Occipital lobe (tissue), 2 donors: ENCODE results near the gene FRMD8. TPM values are rescaled to one million over a fixed set of nuclear protein-coding genes. Genes with fewer than 3 reads are reported as not detected.
"Not testable (repeated sequence)": the region's sequence is repeated elsewhere in the genome, so short reads cannot be mapped to it uniquely, and the experiment has no call there.

Experiments used
- DNase-seq: peaks from one replicate; lab custom pipeline; 2025; lab: John Stamatoyannopoulos, UW
- total RNA-seq: library from RNA; depleted of rRNA; stranded (reverse); fragments of >200 nt; gene quantifications from one replicate; pipeline ENCODE4 v1.2.3, GENCODE V29; 2014

FRMD8 gene
- total RNA-seq, 1 donor from 2014 or later: 9.2 TPM

DNA sequence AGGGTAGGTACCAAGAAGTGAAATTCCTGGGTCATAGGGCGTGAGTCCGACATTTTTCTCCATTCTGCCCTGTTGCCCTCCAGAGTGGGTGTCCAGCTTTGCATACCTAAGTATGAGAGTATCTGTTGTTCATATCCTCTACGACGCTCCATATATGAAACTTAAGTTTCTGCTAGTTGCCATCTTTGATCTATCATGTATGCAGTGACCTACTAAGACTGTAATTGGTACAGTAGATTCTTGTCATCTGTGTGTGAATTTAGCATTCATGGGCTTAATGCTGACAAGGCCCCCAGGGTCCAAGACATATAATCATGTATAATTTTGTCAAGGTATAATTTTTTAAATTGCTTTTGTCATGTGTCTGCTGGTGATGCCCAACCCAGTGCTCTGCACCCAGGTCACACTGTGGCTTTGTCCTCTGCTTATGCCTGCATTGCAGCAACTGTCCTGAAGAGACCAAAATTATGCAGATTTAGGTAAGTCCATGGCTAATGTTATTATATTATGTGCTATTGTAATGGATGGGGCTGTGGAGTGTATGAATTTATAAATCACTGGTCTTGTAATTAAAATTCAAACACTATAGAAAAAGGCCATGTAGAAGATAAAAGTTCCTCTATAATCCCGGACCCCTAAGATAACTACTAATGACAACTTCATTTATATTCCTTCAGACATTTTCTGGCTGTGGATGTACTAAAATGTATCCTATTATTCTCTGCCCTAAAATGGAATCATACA lies 48.4 kb downstream of the FRMD8 start:
- DNase-seq: no peak

GRCh38 chr11:65435411-65435931 lies 49.0 kb downstream of the FRMD8 start:
- no peak for DNase-seq

- no peak for DNase-seq
Observed at GRCh38 chr11:65435981-65436411, 49.6 kb downstream of the FRMD8 start.

DNA sequence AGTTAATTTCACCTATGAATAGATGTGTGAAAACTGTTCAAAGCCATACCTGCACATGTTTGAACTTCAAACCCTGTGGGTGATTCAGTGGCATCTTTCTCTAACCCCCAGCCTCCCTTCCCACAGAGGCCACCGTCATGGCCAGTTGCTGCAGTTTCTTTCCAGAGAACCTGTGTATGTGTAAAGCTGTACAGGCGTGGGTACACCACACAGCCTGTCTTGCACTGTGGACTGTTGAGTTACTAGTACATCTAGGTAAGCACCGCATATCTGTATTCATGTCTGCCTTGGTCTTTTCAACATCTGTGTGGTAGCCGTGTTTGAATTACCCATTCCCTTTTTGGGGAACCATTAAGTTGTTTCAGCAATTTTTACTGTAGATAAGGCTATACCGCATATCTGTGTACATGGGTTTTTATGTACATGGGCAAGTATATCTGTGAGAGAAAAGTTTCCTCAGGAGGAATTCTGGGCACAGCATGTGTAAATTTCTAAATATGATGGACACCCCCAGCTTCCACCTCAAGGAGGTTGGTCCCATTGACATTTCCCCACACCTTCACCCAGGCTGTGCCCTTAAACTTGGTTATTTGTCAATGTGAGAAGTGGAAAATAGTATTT lies 50.1 kb downstream of the FRMD8 start:
- DNase-seq: no peak

GRCh38 chr11:65437436-65438227 lies 51.2 kb downstream of the FRMD8 start:
- DNase-seq: no peak

DNA sequence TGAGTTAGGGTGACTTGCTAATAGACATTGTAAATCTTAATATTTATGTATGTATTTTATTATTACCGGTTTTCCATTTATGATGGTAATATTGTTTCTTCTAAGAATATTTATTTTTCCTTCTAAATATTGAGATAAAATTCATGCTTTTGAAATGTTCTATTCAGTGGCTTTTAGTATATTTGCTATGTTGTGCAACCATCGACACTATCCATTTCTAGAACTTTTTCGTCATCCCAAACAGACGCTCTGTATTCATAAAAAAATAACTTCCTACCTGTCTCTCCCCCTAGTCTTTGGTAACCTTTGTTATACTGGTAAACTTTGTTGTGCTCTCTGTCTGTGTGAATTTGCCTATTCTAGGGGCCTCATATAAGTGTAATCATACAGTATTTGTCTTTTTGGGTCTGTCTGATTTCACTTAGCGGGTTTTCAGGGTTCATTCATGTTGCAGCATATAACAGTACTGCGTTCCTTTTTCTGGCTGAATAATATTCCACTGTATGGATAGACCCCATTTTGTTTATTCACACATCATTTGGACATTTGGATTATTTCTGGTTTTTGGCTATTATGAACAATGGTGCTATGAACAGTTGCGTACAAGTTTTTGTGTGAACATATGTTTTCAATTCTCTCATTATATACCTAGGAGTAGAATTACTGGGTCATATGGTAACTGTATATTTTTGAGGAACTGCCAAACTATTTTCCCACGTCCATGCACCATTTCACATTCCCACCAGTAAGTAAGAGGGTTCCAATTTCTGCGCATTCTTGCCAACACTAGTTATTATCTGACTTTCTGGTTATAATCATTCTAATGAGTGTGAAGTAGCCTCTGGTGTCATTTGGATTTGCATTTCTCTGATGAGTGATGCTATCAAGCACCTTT lies 52.1 kb downstream of the FRMD8 start:
- no peak for DNase-seq

DNA sequence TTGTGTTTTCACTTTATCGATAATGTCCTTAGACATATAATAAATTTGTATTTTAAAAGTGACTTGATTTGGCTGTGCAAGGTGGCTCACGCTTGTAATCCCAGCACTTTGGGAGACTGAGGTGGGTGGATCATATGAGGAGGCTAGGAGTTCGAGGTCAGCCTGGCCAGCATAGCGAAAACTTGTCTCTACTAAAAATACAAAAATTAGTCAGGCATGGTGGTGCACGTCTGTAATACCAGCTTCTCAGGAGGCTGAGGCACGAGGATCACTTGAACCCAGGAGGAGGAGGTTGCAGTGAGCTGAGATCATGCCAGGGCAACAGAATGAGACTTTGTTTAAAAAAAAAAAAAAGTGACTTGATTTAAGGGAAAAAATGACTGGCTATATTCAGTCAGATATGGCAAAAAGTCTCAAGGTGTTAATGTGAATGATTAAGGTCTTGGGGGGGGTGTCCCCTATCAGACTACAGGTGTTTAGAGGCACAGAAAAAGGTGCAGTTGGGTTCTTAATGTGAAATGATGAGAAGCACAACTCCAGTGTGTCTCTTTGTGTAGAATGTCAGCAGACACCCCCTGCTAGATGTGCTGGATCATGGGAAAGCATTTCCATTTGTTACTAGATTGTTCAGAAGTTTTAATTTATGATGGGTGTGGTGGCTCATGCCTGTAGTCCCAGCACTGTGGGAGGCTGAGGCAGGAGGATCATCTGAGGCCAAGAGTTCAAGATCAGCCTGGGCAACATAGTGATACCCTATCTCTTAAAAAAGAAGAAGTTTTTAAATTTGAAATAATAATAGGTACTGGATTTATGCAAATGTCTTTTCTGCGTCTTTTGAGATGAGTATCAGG lies 53.1 kb downstream of the FRMD8 start:
- no peak for DNase-seq

- DNase-seq: no peak
Observed at GRCh38 chr11:65440831-65441499, 54.5 kb downstream of the FRMD8 start.

GRCh38 chr11:65442842-65443331 lies 56.5 kb downstream of the FRMD8 start:
- no peak for DNase-seq

DNA sequence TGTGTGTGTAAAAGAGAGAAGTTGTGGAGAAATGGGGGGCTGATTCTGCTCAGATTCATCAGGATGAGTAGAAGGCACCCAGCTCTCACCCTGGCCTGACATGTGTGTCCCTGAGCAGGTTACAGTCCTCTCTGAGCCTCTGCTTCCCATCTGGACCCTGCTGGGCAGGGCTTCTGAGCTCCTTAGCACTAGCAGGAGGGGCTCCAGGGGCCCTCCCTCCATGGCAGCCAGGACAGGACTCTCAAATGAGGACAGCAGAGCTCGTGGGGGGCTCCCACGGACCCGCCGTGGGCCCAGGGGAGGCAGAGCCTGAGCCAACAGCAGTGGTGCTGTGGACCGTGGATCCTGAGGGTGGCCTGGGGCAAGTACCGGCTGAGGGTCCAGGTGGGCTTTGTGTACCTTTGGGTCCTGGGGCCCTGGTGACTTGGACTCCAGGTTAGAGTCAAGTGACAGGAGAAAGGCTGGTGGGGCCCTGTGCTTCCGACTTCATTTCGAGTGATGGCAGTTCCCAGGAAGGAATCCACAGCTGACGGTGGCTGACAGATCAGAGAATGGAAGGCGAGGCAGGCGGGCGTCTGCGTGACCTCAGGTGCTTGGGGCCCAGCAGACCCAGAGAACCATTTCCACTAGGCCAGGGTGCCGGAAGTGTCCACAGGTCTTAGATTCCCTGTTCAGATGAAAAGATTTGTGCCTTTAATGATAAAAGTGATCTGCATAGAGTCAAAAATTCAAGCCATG lies 58.0 kb downstream of the FRMD8 start:
- no peak for DNase-seq

DNA sequence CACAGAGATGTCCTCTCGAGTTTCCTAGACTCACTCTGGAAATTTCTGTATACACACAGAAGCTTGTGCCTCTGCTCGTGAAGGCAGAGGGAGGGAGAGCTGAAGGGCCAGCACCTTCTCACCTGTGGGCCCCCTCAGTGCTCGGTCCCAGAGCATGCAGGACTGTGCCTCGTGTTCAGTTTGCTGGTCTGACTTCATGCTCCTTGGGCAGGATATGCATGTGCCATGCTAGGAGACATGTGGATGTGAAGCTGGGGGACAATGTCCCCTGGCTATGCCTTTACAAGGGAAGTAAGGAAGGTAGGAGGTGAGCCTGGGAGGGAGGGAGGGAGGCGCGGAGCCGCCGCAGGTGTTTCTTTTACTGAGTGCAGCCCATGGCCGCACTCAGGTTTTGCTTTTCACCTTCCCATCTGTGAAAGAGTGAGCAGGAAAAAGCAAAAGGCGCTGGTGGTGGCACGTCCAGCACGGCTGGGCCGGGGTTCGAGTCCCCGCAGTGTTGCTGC lies 58.7 kb downstream of the FRMD8 start:
- no peak for DNase-seq

DNA sequence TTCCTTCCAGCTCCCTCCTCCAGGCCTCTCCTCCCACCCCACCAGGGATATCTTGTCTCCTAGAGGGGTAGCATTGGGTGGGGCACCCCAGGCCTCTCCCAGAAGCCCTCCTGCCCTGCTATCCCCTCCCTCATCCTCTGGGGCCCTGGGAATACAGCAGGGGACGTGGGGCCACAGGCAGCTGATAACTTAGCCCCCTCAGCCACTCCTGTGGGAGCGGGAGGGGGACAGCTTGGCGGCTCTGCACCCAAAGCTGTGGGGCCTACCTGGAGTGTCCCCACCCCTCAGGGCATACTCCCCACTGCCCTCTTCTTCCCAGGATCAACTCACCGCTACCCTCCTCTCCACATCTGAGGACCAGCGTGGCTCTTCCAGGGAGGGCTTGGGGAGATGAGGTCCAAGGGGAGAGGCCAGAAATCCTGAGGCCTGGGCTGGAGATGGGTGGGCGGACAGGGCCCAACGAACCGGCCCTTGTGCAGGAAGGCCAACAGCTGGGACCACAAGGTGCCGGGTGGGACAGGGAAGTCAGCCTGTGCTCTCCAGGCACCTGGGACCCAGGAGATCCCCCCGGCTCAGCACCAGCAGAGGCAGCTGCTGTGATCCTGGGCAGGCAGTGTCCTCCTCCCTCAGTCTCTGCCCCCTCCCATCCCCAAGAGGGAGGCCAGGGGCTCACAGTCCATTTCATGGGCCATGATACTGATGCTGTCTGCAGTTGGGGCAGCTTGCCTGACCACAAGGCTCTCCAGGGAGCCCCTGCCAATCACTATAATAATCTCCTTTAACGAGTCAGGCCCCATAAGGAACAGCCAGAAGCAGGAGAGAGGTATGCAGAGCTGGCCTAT lies 59.4 kb downstream of the FRMD8 start:
- no peak for DNase-seq

DNA sequence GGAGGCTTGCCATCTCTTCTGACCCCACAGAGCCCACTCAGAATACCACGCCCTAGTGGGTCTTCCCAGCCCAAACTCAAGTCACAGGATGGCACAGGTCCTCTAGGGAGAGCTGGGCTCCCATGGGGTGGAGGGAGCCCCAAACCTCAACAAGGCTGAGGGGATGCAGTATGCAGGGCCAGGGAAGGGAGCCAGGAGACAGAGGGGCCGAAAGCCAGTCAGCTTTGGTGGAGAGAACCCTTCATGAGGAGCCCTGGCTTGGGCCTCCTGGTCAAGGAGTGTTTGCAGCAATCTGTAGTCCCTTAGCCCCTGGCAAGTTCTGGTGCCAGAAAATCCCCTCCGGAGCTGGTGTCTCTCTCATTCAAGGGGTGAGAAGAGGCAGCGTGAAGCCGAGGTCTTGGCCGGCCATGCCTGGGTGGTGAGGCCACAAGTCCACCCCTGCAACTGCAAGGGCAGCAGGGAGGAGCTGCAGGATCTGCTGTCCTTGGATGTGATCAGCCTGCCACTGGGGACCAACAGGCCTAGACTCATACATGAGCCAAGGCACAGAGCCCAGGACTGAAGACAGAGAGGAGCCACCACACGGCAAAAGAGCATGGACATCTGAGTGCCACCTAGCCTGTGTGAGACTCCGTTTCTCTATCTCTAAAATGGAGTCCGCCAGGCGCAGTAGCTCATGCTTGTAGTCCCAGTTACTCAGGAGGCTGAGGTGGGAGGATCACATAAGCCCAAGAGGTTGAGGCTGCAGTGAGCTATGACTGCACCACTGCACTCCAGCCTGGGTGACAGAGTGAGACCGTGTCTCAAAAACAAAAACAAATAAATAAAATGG lies 60.2 kb downstream of the FRMD8 start:
- DNase-seq: no peak

DNA sequence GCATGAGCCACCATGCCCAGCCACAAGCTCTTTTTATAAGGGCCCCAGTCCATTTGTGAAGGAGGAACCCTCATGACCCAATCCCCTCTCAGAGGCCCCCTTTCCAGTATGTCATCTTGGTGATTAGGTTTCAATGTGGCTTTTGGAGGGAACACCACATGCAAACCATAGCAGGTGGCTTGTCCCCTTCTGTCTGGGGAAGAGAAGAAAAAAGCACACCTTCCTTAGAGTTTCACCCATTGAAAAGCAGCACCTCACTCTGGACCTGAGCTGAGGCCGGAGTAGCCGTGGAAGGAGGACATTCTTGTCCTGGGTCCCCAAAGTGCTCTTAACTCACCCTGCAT lies 61.6 kb downstream of the FRMD8 start:
- no peak for DNase-seq

DNA sequence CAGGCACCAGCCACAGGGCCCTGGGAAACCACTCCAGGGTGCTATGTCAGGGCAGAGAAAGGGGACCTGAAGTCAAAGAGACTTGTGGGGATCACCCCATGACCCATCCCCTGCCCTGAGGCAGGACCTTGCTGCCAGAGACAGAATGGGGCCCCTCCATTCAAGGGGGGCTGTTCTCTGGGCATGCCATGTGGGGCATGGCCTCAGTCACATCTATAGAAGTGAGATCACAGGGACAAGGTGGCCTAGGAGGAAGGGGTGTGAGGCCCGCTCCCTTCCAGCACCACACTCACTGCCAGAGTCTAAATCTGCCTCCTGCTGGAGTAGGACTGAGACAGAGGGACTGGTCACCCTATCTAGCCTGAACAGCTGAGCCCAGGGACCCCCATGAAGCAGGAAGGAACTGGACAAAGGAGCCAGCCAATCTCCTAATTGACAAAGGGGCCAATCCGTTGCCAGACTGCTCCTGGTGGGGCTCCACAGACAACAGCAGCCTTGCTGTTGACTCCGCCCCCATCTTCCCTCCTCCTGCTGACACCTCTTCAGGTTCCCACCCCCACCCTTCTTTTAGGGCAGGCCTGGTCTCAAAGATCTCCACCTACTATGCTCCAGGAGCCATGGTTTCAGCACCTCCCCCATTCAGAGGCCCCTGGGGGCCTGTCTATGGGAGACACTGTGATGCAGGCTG lies 62.1 kb downstream of the FRMD8 start:
- no peak for DNase-seq

DNA sequence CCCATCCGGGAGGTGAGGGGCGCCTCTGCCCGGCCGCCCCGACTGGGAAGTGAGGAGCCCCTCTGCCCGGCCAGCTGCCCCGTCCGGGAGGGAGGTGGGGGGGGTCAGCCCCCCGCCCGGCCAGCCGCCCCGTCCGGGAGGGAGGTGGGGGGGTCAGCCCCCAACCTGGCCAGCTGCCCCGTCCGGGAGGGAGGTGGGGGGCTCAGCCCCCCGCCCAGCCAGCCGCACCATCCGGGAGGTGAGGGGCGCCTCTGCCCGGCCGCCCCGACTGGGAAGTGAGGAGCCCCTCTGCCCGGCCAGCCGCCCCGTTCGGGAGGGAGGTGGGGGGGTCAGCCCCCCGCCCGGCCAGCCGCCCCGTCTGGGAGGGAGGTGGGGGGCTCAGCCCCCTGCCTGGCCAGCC lies 64.9 kb downstream of the FRMD8 start:
- DNase-seq: not testable (repeated sequence)
